ENCODE measurements around the gene PANK3. TPM values are rescaled to one million over a fixed set of nuclear protein-coding genes. Genes with fewer than 3 reads are reported as not detected.
A peak's percentile ranks its signal among the peaks of the same experiment; 100 is the strongest.
"Not testable (repeated sequence)": the region's sequence is repeated elsewhere in the genome, so short reads cannot be mapped to it uniquely, and the experiment has no call there.

The PANK3 gene
- total RNA-seq, 2 donors from 2014 or later: 24.9 to 39.2 TPM

DNA sequence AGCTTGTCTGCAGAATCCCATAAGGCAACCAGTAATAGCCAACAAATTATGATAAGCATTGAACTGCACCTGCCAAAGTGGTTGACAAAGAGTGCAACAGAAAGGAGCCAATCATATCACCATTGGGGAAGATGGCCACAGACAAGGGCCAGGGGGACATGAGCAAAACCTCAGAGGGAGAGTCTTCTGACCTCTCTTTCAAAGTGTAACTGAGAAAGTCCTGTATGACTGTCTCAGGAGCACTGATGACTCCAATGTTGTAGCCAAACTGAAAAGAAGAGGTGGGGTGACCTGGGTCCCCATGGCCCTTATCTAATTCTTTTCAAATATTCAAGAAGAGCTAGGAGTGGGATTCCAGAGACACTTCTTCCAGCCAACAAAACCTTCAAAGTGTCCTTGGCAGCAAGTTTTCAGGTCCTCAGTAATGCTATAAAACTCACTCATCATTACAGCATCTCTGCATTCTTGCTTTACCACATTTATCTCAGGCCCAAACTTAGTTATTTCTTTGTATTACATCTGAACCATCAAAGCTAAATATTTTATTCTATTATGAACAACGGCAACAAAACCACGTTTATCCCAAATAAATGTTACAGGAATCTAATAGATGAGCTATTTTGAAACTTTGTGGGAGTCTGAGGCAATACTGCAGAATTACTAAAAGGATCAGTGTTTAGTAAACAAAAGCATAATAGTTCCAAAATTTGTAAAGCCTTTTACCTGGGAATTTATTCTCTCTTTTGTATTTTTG lies 25.6 kb downstream of the PANK3 start:
- Histone ChIP-seq H3K27ac (no peak overlapping the region), H3K4me1 (ENCODE audit: control insufficient read depth in 1 of 2, low read depth in 2 of 2) (peaks cover 0 to 16% of the 10 kb centered on the region in 2 donors), H3K9me3 (no peaks in the 10 kb centered on the region), H3K4me3 (no peak overlapping the region), H3K27me3 (replicated peaks; ENCODE audit: insufficient read depth) (no peaks in the 10 kb centered on the region), H3K36me3 (peaks cover 6% of the 10 kb centered on the region)
- ATAC-seq (ENCODE audit: insufficient number of reproducible peaks, low FRiP score, low read depth) (no peak), DNase-seq (ENCODE audit: low spot score) (no peak)
- TF ChIP-seq, protein P1, sequence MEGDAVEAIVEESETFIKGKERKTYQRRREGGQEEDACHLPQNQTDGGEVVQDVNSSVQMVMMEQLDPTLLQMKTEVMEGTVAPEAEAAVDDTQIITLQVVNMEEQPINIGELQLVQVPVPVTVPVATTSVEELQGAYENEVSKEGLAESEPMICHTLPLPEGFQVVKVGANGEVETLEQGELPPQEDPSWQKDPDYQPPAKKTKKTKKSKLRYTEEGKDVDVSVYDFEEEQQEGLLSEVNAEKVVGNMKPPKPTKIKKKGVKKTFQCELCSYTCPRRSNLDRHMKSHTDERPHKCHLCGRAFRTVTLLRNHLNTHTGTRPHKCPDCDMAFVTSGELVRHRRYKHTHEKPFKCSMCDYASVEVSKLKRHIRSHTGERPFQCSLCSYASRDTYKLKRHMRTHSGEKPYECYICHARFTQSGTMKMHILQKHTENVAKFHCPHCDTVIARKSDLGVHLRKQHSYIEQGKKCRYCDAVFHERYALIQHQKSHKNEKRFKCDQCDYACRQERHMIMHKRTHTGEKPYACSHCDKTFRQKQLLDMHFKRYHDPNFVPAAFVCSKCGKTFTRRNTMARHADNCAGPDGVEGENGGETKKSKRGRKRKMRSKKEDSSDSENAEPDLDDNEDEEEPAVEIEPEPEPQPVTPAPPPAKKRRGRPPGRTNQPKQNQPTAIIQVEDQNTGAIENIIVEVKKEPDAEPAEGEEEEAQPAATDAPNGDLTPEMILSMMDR (IDR thresholded peaks at IDR 0.05): no peak

DNA sequence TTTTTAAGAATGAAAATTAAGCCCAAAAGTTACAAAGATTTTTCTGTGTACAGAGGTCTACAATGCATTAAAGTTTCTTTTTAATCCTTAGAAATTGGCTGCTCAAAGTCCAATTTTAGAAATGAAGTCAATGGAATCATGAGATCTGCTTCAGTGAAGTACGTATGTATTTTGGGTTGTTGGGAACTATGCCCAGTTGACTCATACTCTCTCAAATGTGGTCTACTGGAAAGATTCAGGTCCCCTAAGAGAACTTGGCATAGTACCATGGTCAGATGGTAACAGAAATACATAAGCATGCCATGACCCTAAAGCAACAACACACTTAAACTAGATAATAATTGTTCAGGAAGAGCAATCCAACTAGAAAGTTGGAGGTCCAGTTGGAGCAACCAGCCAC lies 27.0 kb downstream of the PANK3 start:
- no peaks in the 10 kb centered on the region for H3K9me3 ChIP-seq
- H3K4me3 ChIP-seq: no peak overlapping the region
- H3K27ac ChIP-seq: peak overlapping the region; percentile 52 to 53
- H3K36me3 ChIP-seq: peaks cover 2% of the 10 kb centered on the region
- no peaks in the 10 kb centered on the region for H3K27me3 ChIP-seq (replicated peaks; ENCODE audit: insufficient read depth)
- peak; percentile 20 for ATAC-seq (ENCODE audit: insufficient number of reproducible peaks, low FRiP score, low read depth)
- TF ChIP-seq, protein P1 (IDR thresholded peaks at IDR 0.05): no peak
- peaks cover 0 to 16% of the 10 kb centered on the region in 2 donors for H3K4me1 ChIP-seq (ENCODE audit: control insufficient read depth in 1 of 2, low read depth in 2 of 2)
- no peak for DNase-seq (ENCODE audit: low spot score)

DNA sequence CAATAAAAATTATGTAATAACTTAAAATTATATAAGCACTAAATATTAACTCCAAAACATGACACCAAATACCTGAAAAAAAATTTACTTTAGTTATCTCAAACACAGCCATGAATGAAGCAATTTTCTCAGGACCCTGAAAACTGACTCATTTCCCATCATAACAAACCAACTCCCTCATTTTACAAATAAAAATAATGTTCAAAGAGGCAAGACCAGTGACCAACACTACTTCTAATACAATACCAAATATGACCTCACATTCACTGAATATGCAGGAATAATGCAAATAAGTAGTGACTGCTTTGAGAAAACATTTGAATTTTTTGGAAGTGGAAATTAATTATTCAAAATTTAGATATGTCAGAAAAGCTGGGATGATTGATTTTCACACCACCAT lies 28.5 kb downstream of the PANK3 start:
- TF ChIP-seq, protein P1 (IDR thresholded peaks at IDR 0.05): no peak
- no peak for ATAC-seq (ENCODE audit: insufficient number of reproducible peaks, low FRiP score, low read depth)
- H3K36me3 ChIP-seq: no peaks in the 10 kb centered on the region
- H3K9me3 ChIP-seq: no peaks in the 10 kb centered on the region
- no peak overlapping the region for H3K4me3 ChIP-seq
- H3K27me3 ChIP-seq (replicated peaks; ENCODE audit: insufficient read depth): no peaks in the 10 kb centered on the region
- no peak for DNase-seq (ENCODE audit: low spot score)
- peaks cover 0 to 16% of the 10 kb centered on the region in 2 donors for H3K4me1 ChIP-seq (ENCODE audit: control insufficient read depth in 1 of 2, low read depth in 2 of 2)
- no peak overlapping the region for H3K27ac ChIP-seq

DNA sequence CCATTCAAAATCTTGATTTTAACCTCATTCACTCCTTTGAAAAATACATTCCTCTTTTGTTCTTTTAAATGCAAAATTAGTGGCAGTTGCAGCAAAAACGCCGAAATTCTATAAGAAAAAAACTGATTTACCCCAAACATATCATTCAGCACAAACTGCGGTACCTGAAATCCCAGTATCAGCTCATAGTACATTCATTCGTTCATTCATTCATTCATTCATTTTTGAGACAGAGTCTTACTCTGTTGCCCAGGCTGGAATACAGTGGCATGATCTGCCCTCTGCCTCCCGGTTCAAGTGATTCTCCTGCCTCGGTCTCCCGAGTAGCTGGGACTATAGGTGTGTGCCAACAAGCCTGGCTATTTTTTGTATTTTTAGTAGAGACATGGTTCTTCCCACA lies 29.6 kb downstream of the PANK3 start:
- Histone ChIP-seq H3K27ac (no peak overlapping the region), H3K9me3 (no peaks in the 10 kb centered on the region), H3K36me3 (no peaks in the 10 kb centered on the region), H3K4me3 (no peak overlapping the region), H3K4me1 (ENCODE audit: control insufficient read depth in 1 of 2, low read depth in 2 of 2) (peaks cover 0 to 16% of the 10 kb centered on the region in 2 donors), H3K27me3 (replicated peaks; ENCODE audit: insufficient read depth) (no peaks in the 10 kb centered on the region)
- TF ChIP-seq, protein P1 (IDR thresholded peaks at IDR 0.05): no peak
- ATAC-seq (ENCODE audit: insufficient number of reproducible peaks, low FRiP score, low read depth): no peak
- no peak for DNase-seq (ENCODE audit: low spot score)

DNA sequence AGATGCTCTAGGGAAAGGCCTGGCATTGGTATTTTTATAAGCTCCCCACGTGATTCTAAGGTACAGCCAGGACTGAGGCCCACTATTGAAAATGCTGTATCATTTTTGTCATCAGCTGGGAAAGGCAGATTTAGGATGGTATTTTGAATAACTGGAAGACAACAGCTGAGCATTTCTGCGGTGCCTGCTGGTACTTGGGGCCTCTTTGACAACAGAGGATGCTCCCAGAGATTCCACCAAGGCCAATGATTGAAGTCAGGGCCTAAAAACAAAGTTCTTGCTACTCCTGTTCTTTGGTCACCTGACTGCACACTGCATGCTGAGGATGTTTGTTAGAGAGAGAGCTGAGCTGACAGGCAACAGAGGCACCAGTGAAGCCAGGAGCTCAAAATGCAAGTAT lies 42.0 kb downstream of the PANK3 start:
- TF ChIP-seq, protein P1 (IDR thresholded peaks at IDR 0.05): no peak
- Histone ChIP-seq H3K4me1 (ENCODE audit: control insufficient read depth in 1 of 2, low read depth in 2 of 2) (no peaks in the 10 kb centered on the region), H3K4me3 (no peak overlapping the region), H3K9me3 (no peaks in the 10 kb centered on the region), H3K27ac (no peak overlapping the region), H3K36me3 (no peaks in the 10 kb centered on the region), H3K27me3 (replicated peaks; ENCODE audit: insufficient read depth) (no peaks in the 10 kb centered on the region)
- ATAC-seq (ENCODE audit: insufficient number of reproducible peaks, low FRiP score, low read depth) (no peak), DNase-seq (ENCODE audit: low spot score) (no peak)

DNA sequence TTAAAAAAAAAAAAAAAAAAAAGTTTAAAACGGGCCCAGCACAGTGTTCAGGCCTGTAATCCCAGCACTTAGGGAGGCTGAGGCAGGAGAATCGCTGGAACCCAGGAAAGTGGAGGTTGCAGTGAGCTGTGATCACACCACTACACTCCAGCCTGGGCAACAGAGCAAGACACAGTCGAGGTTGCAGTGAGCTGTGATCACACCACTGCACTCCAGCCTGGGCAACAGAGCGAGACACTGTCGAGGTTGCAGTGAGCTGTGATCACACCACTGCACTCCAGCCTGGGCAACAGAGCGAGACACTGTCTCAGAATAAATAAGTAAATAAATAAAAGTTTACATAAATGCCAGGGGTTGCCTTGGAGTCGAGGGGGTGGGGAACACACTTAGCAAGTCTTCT lies 44.8 kb downstream of the PANK3 start:
- DNase-seq (ENCODE audit: low spot score); H3K36me3 ChIP-seq; H3K4me1 ChIP-seq (ENCODE audit: control insufficient read depth in 1 of 2, low read depth in 2 of 2); H3K9me3 ChIP-seq; H3K27ac ChIP-seq; H3K4me3 ChIP-seq; ATAC-seq (ENCODE audit: insufficient number of reproducible peaks, low FRiP score, low read depth); H3K27me3 ChIP-seq (replicated peaks; ENCODE audit: insufficient read depth): not testable (repeated sequence)
